ENCODE data around the gene ZNF319. TPM values are rescaled to one million over a fixed set of nuclear protein-coding genes. Genes with fewer than 3 reads are reported as not detected.

The ZNF319 gene
- total RNA-seq, 4 donors from 2014 or later: 4.4 to 16.0 (median 8.0) TPM

DNA sequence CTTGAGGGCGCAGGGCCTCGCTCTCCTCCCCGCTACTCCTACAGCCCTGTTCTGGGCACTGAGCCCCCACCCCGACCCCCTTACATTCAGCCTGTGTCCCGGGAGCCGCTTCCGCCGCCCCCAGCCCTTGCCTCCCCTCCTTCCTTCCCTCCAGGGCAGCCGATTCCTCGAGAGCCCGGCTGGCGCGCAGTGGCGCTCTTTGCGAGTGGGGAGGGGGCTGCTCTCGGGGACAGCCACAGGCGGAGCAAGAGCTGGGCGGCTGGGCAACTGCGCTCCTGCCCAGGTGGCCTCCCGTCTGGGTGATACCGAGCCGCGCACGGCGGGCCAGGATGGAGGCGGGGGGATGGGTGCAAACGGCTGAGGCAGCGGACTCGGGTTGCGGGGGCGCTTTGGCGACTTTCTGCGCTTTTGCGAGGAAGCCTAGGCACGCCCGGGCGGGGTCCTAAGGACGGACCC is 26.3 kb upstream of the ZNF319 start:
- H3K4me1 ChIP-seq: peaks cover 0 to 92% (median 33%) of the 10 kb centered on the region in 3 donors
- no CpG with 5 or more reads among the region's 38 CpGs for WGBS, 2 donors (ENCODE audit: low coverage in 1 of 2)
- ATAC-seq: no peak

DNA sequence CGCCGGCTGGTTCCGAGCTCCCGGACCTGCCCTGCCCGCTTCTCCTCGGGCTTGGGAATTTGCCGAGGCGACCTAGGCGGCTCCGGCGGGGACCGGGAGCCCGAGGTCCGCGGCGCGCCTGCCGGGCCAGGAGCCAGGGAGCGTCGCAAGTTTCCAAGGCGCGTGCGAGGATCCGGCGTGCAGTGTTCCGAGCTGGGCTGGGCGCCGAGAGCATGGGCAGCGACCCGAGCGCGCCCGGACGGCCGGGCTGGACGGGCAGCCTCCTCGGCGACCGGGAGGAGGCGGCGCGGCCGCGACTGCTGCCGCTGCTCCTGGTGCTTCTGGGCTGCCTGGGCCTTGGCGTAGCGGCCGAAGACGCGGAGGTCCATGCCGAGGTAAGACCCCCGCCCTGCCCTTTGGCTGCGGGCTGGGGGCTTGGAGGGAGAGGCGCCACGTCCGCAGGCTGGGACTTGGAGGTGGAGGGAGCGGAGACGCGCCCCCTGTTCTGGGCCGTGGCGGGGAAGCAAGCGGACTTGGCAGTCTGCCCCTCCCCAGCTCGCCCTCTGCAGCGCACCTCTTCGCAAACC is 25.8 kb upstream of the ZNF319 start:
- Histone ChIP-seq H3K36me3 (no peaks in the 10 kb centered on the region), H3K9me3 (no peaks in the 10 kb centered on the region), H3K27ac (peak overlapping the region; percentile 52 to 89 (median 86)), H3K4me1 (peaks cover 0 to 93% (median 31%) of the 10 kb centered on the region in 3 donors), H3K27me3 (no peaks in the 10 kb centered on the region), H3K4me3 (peak overlapping the region; percentile 68 to 84)
- no peak for TF ChIP-seq EP300 (IDR thresholded peaks at IDR 0.05)
- TF ChIP-seq, protein P1, sequence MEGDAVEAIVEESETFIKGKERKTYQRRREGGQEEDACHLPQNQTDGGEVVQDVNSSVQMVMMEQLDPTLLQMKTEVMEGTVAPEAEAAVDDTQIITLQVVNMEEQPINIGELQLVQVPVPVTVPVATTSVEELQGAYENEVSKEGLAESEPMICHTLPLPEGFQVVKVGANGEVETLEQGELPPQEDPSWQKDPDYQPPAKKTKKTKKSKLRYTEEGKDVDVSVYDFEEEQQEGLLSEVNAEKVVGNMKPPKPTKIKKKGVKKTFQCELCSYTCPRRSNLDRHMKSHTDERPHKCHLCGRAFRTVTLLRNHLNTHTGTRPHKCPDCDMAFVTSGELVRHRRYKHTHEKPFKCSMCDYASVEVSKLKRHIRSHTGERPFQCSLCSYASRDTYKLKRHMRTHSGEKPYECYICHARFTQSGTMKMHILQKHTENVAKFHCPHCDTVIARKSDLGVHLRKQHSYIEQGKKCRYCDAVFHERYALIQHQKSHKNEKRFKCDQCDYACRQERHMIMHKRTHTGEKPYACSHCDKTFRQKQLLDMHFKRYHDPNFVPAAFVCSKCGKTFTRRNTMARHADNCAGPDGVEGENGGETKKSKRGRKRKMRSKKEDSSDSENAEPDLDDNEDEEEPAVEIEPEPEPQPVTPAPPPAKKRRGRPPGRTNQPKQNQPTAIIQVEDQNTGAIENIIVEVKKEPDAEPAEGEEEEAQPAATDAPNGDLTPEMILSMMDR (IDR thresholded peaks at IDR 0.05): peak in 2 of 4 experiments; percentile 11 to 22
- ATAC-seq: peak; percentile 40
- no CpG with 5 or more reads among the region's 65 CpGs for WGBS, 2 donors (ENCODE audit: low coverage in 1 of 2)

More for the DNA sequence above, 26.3 kb upstream of the ZNF319 start:
- no peaks in the 10 kb centered on the region for H3K36me3 ChIP-seq
- TF ChIP-seq, protein P1 (IDR thresholded peaks at IDR 0.05): no peak
- no peak for TF ChIP-seq POLR2AphosphoS5 (IDR thresholded peaks at IDR 0.05)
- no peak for TF ChIP-seq POLR2A (IDR thresholded peaks at IDR 0.05)
- no peak for TF ChIP-seq EP300 (IDR thresholded peaks at IDR 0.05)
- H3K4me3 ChIP-seq: peak overlapping the region; percentile 68 to 84
- H3K27me3 ChIP-seq: no peaks in the 10 kb centered on the region
- H3K27ac ChIP-seq: peak overlapping the region in 3 of 4 donors; percentile 83 to 89 (median 89)
- no peaks in the 10 kb centered on the region for H3K9me3 ChIP-seq

DNA sequence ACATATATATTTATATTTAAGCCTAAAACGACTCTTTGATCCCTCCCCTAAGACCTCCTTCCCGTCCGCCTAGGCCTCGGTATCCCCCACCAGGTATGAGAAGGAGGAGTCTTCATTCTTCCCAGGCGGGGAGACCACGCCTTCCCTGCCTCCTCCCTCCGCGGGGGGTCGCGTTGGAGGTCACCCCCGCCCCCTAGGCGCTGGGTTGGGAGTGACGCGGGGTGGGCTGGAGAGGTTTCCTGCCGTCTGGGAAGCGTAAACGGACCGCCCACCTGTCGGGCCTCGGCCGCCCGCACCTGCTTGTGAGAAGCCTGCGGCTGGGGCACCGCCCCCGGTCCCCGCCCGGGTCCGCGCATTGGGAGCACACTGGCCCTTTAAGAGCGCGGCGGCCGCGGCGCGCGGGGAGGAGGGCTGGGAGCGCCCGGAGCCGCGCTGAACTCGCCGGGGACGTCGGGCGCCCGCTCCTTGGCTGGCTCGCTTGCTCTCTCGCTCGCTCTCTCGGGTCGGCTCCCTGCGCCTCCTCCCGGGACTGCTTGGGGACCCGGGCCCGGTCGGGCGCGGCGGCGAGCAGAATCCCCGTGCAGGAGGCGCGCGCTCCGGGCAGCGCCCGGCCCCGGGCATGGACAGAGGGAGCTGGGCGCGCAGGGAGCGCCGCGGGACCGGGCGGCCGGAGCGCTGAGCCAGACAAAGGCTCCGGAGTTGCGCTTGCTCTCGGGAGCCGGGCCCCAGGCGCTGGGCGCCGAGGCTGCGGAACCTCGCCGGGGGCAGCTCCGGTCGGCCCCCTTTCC is 25.1 kb upstream of the ZNF319 start, which contains the start of gene MMP15:
Gene MMP15, plus strand, starts transcription at position 404 of the 788 bp plus-strand sequence. CDS start 597 bp downstream, outside the sequence.
- peak within 1 kb of the TSS; percentile 68 to 84 for H3K4me3 ChIP-seq
- WGBS, 2 donors (ENCODE audit: low coverage in 1 of 2): 0% methylated on average over 3 of the region's 90 CpGs; no CpG with 5 or more reads in 1 of the 2 donors
- peak within 1 kb of the TSS; percentile 52 to 89 (median 86) for H3K27ac ChIP-seq
- no peaks in the 10 kb centered on the region for H3K9me3 ChIP-seq
- peak in 1 of 2 donors; percentile 17 for TF ChIP-seq POLR2A (IDR thresholded peaks at IDR 0.05)
- no peak for TF ChIP-seq POLR2AphosphoS5 (IDR thresholded peaks at IDR 0.05)
- TF ChIP-seq, protein P1 (IDR thresholded peaks at IDR 0.05): peak in 2 of 4 experiments; percentile 7 to 17
- no peaks in the 10 kb centered on the region for H3K36me3 ChIP-seq
- no peaks in the 10 kb centered on the region for H3K27me3 ChIP-seq
- peaks cover 0 to 93% (median 31%) of the 10 kb centered on the region in 3 donors for H3K4me1 ChIP-seq
- peak; percentile 65 for ATAC-seq

DNA sequence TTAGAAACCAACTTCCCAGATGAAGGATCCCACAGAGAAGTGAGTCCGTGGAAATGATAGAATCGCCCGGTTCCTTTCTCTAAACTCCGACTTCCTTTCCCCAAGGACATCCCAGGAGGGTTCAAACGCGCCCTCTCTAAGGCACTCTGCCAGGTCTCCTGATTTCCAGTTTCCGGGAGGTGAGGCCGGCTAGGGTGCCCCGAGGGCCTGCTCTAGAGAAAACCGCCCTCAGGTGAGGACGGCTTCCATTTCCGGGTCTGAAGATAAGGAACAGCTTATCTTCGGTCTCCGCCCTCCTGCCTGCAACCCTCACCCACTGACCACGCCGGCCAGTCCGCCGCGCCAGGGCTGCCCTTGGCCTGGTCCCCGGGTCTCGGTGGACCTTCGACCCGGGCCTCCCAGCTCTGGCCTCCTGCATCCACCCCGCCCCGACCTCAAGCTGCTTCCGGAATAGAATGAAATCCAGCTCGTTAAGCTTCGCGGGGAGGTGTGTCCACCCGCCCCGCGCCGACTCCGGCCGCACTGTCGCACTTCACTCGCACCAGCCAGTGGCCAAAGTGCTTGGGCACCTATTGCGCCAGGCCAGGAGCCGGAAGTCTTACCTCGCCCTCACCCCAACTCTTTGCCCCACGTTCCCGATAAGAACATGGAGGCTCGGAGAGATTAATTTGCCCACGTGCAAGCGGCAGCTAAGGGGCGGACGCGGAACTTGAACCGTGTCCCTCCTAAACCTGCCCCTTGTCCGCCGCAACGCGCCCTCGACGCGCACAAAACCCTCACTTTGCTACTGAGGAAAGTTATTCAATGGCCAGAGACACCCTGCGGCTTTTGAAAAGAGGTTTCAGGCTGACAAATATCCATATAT is 24.2 kb upstream of the ZNF319 start:
- TF ChIP-seq POLR2A (IDR thresholded peaks at IDR 0.05) (no peak), POLR2AphosphoS5 (IDR thresholded peaks at IDR 0.05) (no peak), EP300 (IDR thresholded peaks at IDR 0.05) (no peak)
- TF ChIP-seq, protein P1 (IDR thresholded peaks at IDR 0.05): no peak
- no peak for ATAC-seq
- peaks cover 0 to 92% (median 31%) of the 10 kb centered on the region in 3 donors for H3K4me1 ChIP-seq
- H3K36me3 ChIP-seq: peaks cover 0 to 5% of the 10 kb centered on the region in 2 donors
- no peaks in the 10 kb centered on the region for H3K9me3 ChIP-seq
- H3K4me3 ChIP-seq: peak overlapping the region; percentile 68 to 84
- WGBS, 2 donors (ENCODE audit: low coverage in 1 of 2): 30 to 77% methylated on average over 6 to 16 of the region's 57 CpGs
- peak overlapping the region in 3 of 4 donors; percentile 83 to 89 (median 89) for H3K27ac ChIP-seq
- H3K27me3 ChIP-seq: no peaks in the 10 kb centered on the region
